Measurements from ENCODE around the gene CTPS1. TPM values are rescaled to one million over a fixed set of nuclear protein-coding genes. Genes with fewer than 3 reads are reported as not detected.

CTPS1 gene
- total RNA-seq, 1 experiment from 2014 or later, result 73.4 TPM

GRCh38 chr1:41045740-41046139 is 66.2 kb downstream of the CTPS1 start:
- no peak overlapping the region for H3K27ac Mint-ChIP-seq
- H3K36me3 Mint-ChIP-seq, result peaks cover 7% of the 10 kb centered on the region; the same call in 1 of the 2 replicates

GRCh38 chr1:41046347-41046775 is 66.9 kb downstream of the CTPS1 start:
- no peak overlapping the region for H3K4me3 Mint-ChIP-seq
- peaks cover 7% of the 10 kb centered on the region; the same call in 1 of the 2 replicates for H3K36me3 Mint-ChIP-seq
- no peaks in the 10 kb centered on the region for H3K27me3 Mint-ChIP-seq (ENCODE audit: low read depth)
- H3K4me1 Mint-ChIP-seq, result no peaks in the 10 kb centered on the region
- no peak for ATAC-seq
- ChIA-PET POLR2A (no interaction called here), CTCF (no interaction called here)
- no peak for DNase-seq (ENCODE audit: low spot score)
- H3K9me3 Mint-ChIP-seq, result no peaks in the 10 kb centered on the region
- H3K27ac Mint-ChIP-seq, result no peak overlapping the region
- no peak for TF ChIP-seq E2F1 (CRISPR knock-in tag; IDR thresholded peaks at IDR 0.05)
- TF ChIP-seq, protein P1, sequence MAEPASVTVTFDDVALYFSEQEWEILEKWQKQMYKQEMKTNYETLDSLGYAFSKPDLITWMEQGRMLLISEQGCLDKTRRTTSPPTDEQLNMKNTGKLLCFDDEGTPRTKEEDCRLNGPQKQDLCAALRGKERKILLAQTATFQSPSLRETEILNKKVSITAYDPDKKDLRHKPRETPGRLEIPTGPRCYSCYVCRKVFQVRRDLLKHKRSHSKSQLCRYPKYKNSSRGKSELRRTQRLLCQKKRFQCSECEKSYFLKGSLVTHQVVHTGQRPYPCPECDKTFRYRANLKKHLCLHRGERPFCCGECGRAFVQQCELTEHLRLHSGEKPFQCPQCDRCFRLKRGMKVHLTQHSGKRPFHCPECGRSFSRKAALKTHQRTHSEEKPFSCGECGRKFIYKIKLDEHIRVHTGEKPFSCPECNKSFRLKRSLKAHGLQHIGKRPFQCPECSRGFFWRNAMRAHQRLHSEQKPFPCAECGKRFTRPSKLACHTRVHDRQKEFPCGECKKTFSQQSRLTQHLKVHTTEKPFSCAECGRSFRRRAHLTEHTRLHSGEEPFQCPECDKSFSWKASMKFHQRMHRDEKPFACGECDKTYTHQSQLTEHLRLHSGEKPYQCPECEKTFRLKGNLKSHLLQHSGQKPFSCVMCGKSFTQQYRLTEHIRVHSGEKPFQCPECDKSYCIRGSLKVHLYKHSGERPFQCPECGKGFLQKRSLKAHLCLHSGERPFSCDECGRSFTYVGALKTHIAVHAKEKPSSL (CRISPR knock-in tag; conservative IDR thresholded peaks at IDR 0.05), result no peak
- TF ChIP-seq, protein P2, sequence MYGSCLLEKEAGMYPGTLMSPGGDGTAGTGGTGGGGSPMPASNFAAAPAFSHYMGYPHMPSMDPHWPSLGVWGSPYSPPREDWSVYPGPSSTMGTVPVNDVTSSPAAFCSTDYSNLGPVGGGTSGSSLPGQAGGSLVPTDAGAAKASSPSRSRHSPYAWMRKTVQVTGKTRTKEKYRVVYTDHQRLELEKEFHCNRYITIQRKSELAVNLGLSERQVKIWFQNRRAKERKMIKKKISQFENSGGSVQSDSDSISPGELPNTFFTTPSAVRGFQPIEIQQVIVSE (CRISPR knock-in tag; IDR thresholded peaks at IDR 0.05; ENCODE audit: borderline replicate concordance), result no peak
- TF ChIP-seq, protein P3, sequence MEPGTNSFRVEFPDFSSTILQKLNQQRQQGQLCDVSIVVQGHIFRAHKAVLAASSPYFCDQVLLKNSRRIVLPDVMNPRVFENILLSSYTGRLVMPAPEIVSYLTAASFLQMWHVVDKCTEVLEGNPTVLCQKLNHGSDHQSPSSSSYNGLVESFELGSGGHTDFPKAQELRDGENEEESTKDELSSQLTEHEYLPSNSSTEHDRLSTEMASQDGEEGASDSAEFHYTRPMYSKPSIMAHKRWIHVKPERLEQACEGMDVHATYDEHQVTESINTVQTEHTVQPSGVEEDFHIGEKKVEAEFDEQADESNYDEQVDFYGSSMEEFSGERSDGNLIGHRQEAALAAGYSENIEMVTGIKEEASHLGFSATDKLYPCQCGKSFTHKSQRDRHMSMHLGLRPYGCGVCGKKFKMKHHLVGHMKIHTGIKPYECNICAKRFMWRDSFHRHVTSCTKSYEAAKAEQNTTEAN (CRISPR knock-in tag; IDR thresholded peaks at IDR 0.05), result no peak
- no peak for TF ChIP-seq FOXP1 (CRISPR knock-in tag; IDR thresholded peaks at IDR 0.05; ENCODE audit: borderline replicate concordance)
- TF ChIP-seq, protein P4, sequence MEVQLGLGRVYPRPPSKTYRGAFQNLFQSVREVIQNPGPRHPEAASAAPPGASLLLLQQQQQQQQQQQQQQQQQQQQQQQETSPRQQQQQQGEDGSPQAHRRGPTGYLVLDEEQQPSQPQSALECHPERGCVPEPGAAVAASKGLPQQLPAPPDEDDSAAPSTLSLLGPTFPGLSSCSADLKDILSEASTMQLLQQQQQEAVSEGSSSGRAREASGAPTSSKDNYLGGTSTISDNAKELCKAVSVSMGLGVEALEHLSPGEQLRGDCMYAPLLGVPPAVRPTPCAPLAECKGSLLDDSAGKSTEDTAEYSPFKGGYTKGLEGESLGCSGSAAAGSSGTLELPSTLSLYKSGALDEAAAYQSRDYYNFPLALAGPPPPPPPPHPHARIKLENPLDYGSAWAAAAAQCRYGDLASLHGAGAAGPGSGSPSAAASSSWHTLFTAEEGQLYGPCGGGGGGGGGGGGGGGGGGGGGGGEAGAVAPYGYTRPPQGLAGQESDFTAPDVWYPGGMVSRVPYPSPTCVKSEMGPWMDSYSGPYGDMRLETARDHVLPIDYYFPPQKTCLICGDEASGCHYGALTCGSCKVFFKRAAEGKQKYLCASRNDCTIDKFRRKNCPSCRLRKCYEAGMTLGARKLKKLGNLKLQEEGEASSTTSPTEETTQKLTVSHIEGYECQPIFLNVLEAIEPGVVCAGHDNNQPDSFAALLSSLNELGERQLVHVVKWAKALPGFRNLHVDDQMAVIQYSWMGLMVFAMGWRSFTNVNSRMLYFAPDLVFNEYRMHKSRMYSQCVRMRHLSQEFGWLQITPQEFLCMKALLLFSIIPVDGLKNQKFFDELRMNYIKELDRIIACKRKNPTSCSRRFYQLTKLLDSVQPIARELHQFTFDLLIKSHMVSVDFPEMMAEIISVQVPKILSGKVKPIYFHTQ (CRISPR knock-in tag; IDR thresholded peaks at IDR 0.05), result no peak

More at GRCh38 chr1:41045740-41046139, 66.2 kb downstream of the CTPS1 start:
- no peaks in the 10 kb centered on the region for H3K4me1 Mint-ChIP-seq
- TF ChIP-seq, protein P5, sequence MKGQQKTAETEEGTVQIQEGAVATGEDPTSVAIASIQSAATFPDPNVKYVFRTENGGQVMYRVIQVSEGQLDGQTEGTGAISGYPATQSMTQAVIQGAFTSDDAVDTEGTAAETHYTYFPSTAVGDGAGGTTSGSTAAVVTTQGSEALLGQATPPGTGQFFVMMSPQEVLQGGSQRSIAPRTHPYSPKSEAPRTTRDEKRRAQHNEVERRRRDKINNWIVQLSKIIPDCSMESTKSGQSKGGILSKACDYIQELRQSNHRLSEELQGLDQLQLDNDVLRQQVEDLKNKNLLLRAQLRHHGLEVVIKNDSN (CRISPR knock-in tag; IDR thresholded peaks at IDR 0.05), result no peak
- no peak for TF ChIP-seq MXD4 (CRISPR knock-in tag; IDR thresholded peaks at IDR 0.05; ENCODE audit: borderline replicate concordance)
- TF ChIP-seq, protein P6, sequence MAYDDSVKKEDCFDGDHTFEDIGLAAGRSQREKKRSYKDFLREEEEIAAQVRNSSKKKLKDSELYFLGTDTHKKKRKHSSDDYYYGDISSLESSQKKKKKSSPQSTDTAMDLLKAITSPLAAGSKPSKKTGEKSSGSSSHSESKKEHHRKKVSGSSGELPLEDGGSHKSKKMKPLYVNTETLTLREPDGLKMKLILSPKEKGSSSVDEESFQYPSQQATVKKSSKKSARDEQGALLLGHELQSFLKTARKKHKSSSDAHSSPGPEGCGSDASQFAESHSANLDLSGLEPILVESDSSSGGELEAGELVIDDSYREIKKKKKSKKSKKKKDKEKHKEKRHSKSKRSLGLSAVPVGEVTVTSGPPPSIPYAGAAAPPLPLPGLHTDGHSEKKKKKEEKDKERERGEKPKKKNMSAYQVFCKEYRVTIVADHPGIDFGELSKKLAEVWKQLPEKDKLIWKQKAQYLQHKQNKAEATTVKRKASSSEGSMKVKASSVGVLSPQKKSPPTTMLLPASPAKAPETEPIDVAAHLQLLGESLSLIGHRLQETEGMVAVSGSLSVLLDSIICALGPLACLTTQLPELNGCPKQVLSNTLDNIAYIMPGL (CRISPR knock-in tag; IDR thresholded peaks at IDR 0.05), result no peak
- TF ChIP-seq ETV6 (CRISPR knock-in tag; IDR thresholded peaks at IDR 0.05), result no peak
- TF ChIP-seq, protein P3 (CRISPR knock-in tag; IDR thresholded peaks at IDR 0.05), result no peak
- TF ChIP-seq SMAD4 (CRISPR knock-in tag; IDR thresholded peaks at IDR 0.05), result no peak
- POLR2A ChIA-PET, result no interaction called here
- CTCF ChIA-PET, result no interaction called here
- no peaks in the 10 kb centered on the region for H3K27me3 Mint-ChIP-seq (ENCODE audit: low read depth)
- ATAC-seq, result no peak
- no peaks in the 10 kb centered on the region for H3K9me3 Mint-ChIP-seq
- DNase-seq (ENCODE audit: low spot score), result no peak
- H3K4me3 Mint-ChIP-seq, result no peak overlapping the region
